ENCODE measurements around the gene PTS.

PTS gene

GRCh38 chr11:112225753-112226061, 521 bp upstream of the PTS start:
- TF ChIP-seq CTCF (IDR thresholded peaks at IDR 0.05; ENCODE audit: borderline replicate concordance, control extremely low read depth, extremely low read depth, insufficient read depth, missing control alignments): no peak
- in situ Hi-C loops (cut with MboI; ENCODE audit: low sequenced_read_pairs, unreplicated experiment): no loop called here
- no peak for DNase-seq (ENCODE audit: low spot score)

- TF ChIP-seq CTCF (IDR thresholded peaks at IDR 0.05; ENCODE audit: borderline replicate concordance, control extremely low read depth, extremely low read depth, insufficient read depth, missing control alignments): no peak
- no peak for DNase-seq (ENCODE audit: low spot score)
- in situ Hi-C loops (cut with MboI; ENCODE audit: low sequenced_read_pairs, unreplicated experiment): no loop called here
Observed at GRCh38 chr11:112226831-112227401, 688 bp downstream of the PTS start.

GRCh38 chr11:112227471-112227870, 1.2 kb downstream of the PTS start:
- DNase-seq (ENCODE audit: low spot score): no peak
- no peak for TF ChIP-seq CTCF (IDR thresholded peaks at IDR 0.05; ENCODE audit: borderline replicate concordance, control extremely low read depth, extremely low read depth, insufficient read depth, missing control alignments)
- in situ Hi-C loops (cut with MboI; ENCODE audit: low sequenced_read_pairs, unreplicated experiment): no loop called here

- in situ Hi-C loops (cut with MboI; ENCODE audit: low sequenced_read_pairs, unreplicated experiment): no loop called here
- TF ChIP-seq CTCF (IDR thresholded peaks at IDR 0.05; ENCODE audit: borderline replicate concordance, control extremely low read depth, extremely low read depth, insufficient read depth, missing control alignments): no peak
Observed at GRCh38 chr11:112228706-112229105, 2.5 kb downstream of the PTS start.

GRCh38 chr11:112229159-112229558, 2.9 kb downstream of the PTS start:
- TF ChIP-seq CTCF (IDR thresholded peaks at IDR 0.05; ENCODE audit: borderline replicate concordance, control extremely low read depth, extremely low read depth, insufficient read depth, missing control alignments): no peak
- in situ Hi-C loops (cut with MboI; ENCODE audit: low sequenced_read_pairs, unreplicated experiment): no loop called here
- DNase-seq (ENCODE audit: low spot score): no peak

More at GRCh38 chr11:112228706-112229105, 2.5 kb downstream of the PTS start:
- no peak for DNase-seq (ENCODE audit: low spot score)

- in situ Hi-C loops (cut with MboI; ENCODE audit: low sequenced_read_pairs, unreplicated experiment): no loop called here
- DNase-seq (ENCODE audit: low spot score): no peak
Observed at GRCh38 chr11:112229746-112230433, 3.7 kb downstream of the PTS start.

More at GRCh38 chr11:112229746-112230433, 3.7 kb downstream of the PTS start:
- no peak for TF ChIP-seq CTCF (IDR thresholded peaks at IDR 0.05; ENCODE audit: borderline replicate concordance, control extremely low read depth, extremely low read depth, insufficient read depth, missing control alignments)
